OCI-LY3 (cell line): Measurements from ENCODE around the gene TMED7.
"Not testable (repeated sequence)": the region's sequence is repeated elsewhere in the genome, so short reads cannot be mapped to it uniquely, and the experiment has no call there.

Experiments used
- H2AFZ ChIP-seq: fragments of 200-600, 300-600 bp; shearing (Covaris generic); 2 replicates; pipeline ENCODE4 v1.6.0; 2014; ENCODE audit warnings: antibody characterized with exemption, low read depth, low read length
- H3K27ac ChIP-seq: fragments of 200-600, 300-600 bp; sonication (generic); 2 replicates; pipeline ENCODE4 v1.5.1; 2014; ENCODE audit warnings: mild to moderate bottlenecking, low read length, moderate library complexity, mixed read lengths
- H3K27me3 ChIP-seq: fragments of 200-600, 300-600 bp; sonication (generic); 2 replicates; pipeline ENCODE4 v1.6.1; 2014; ENCODE audit warnings: low read depth, low read length, mixed read lengths
- H3K36me3 ChIP-seq: fragments of 200-600, 300-600 bp; sonication (generic); replicated peaks from 2 replicates; pipeline ENCODE3; 2014; ENCODE audit warnings: low read depth, low read length, mixed read lengths
- H3K4me1 ChIP-seq: fragments of 300-600, 200-600 bp; sonication (generic); 2 replicates; pipeline ENCODE4 v1.6.1; 2014; ENCODE audit warnings: low read length, mixed read lengths
- H3K4me2 ChIP-seq: fragments of 200-600, 300-600 bp; sonication (generic); 2 replicates; pipeline ENCODE4 v1.6.1; 2014; ENCODE audit warnings: low read length, mixed read lengths
- H3K4me3 ChIP-seq: fragments of 300-600, 200-600 bp; sonication (generic); 2 replicates; pipeline ENCODE4 v1.5.1; 2014; ENCODE audit warnings: antibody characterized with exemption, mild to moderate bottlenecking, low read length, moderate library complexity
- H3K79me2 ChIP-seq: fragments of 300-600, 200-600 bp; shearing (Covaris generic); 2 replicates; pipeline ENCODE4 v1.6.1; 2014; ENCODE audit warnings: mild to moderate bottlenecking, low read length, mixed read lengths
- H3K9ac ChIP-seq: fragments of 300-600, 200-600 bp; shearing (Covaris generic); 2 replicates; pipeline ENCODE4 v1.6.0; 2014; ENCODE audit warnings: mild to moderate bottlenecking, low read length, moderate library complexity
- H3K9me3 ChIP-seq: fragments of 200-600, 300-600 bp; shearing (Covaris generic); 2 replicates; pipeline ENCODE4 v1.6.1; 2014; ENCODE audit warnings: low read length, mixed read lengths; ENCODE audit not compliant: insufficient read depth
- H4K20me1 ChIP-seq: fragments of 200-600, 300-600 bp; sonication (generic); 2 replicates; pipeline ENCODE4 v1.6.1; 2016; ENCODE audit warnings: low read length, mixed read lengths; ENCODE audit not compliant: insufficient read depth
- EZH2phosphoT487 ChIP-seq: fragments of 200-600 bp; shearing (Covaris generic); IDR thresholded peaks from 2 replicates; pipeline ENCODE4 v1.6.1; 2018; ENCODE audit warnings: antibody characterized with exemption, mixed run types, low read depth
- TF ChIP-seq, protein P1 (sequence below): fragments of 200-600, 300-600 bp; sonication (generic); IDR thresholded peaks from 2 replicates; pipeline ENCODE4 v1.5.1; 2014; ENCODE audit warnings: antibody characterized with exemption, low read length, low read depth

TMED7 gene

DNA sequence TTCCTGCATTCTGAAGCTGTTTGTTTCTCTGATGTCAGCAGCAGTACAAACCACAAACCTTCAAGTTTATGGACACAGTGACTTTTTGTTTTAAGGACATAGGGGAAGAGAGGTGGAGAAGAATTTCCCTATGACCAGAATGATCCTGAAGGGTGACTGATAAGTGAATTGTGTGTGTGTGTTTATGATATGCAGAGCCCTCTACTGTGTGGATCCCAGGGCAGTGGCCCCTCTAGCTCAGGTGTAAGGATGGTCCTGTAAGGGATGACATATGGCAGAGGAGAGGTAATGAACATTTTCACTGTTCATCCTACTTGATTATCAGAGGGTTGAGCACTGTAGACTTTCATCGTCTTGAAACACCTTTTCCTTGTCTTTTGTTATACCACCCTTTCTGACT is 30.6 kb upstream of the TMED7 start:
- Histone ChIP-seq H3K36me3 (no peaks in the 10 kb centered on the region), H3K27me3 (peaks cover 27% of the 10 kb centered on the region), H3K79me2 (no peaks in the 10 kb centered on the region), H3K9ac (no peak overlapping the region), H3K4me3 (no peak overlapping the region), H2AFZ (no peak overlapping the region), H4K20me1 (no peaks in the 10 kb centered on the region), H3K9me3 (no peaks in the 10 kb centered on the region), H3K4me2 (no peak overlapping the region), H3K27ac (no peak overlapping the region), H3K4me1 (no peaks in the 10 kb centered on the region)
- TF ChIP-seq, protein P1, sequence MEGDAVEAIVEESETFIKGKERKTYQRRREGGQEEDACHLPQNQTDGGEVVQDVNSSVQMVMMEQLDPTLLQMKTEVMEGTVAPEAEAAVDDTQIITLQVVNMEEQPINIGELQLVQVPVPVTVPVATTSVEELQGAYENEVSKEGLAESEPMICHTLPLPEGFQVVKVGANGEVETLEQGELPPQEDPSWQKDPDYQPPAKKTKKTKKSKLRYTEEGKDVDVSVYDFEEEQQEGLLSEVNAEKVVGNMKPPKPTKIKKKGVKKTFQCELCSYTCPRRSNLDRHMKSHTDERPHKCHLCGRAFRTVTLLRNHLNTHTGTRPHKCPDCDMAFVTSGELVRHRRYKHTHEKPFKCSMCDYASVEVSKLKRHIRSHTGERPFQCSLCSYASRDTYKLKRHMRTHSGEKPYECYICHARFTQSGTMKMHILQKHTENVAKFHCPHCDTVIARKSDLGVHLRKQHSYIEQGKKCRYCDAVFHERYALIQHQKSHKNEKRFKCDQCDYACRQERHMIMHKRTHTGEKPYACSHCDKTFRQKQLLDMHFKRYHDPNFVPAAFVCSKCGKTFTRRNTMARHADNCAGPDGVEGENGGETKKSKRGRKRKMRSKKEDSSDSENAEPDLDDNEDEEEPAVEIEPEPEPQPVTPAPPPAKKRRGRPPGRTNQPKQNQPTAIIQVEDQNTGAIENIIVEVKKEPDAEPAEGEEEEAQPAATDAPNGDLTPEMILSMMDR = no peak
- no peak for TF ChIP-seq EZH2phosphoT487

GRCh38 chr5:115655994-115656393 is 30.2 kb upstream of the TMED7 start:
- TF ChIP-seq EZH2phosphoT487 = no peak
- TF ChIP-seq, protein P1 = no peak
- H3K27ac ChIP-seq = no peak overlapping the region

DNA sequence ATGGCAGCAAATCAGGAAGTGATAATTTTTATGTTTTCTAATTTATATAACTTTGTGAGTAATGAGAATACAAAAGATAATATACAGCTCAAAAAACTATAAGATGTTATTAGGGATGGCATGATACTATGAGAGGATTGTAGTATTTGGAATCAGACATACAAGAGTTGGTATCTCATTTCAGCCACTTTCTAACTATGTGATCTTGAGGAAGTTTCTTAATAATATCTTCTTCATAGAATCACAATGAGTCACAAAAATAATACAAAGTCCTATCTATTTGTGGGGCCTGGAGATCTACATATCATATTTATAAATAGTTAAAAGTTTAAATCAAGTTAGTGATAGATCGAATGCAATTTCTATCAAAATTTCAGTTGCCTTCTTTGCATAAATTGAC is 23.7 kb upstream of the TMED7 start:
- Histone ChIP-seq H2AFZ (no peak overlapping the region), H4K20me1 (0 out of 2 replicates have a peak, but pooled peaks cover 4% of the 10 kb centered on the region), H3K9me3 (no peaks in the 10 kb centered on the region), H3K27ac (no peak overlapping the region), H3K36me3 (no peaks in the 10 kb centered on the region), H3K9ac (no peak overlapping the region), H3K4me3 (no peak overlapping the region), H3K79me2 (no peaks in the 10 kb centered on the region), H3K27me3 (peaks cover 44% of the 10 kb centered on the region), H3K4me2 (no peak overlapping the region), H3K4me1 (no peaks in the 10 kb centered on the region)
- TF ChIP-seq, protein P1 = no peak
- no peak for TF ChIP-seq EZH2phosphoT487

More at GRCh38 chr5:115655994-115656393, 30.2 kb upstream of the TMED7 start:
- Histone ChIP-seq H3K9ac (no peak overlapping the region), H2AFZ (no peak overlapping the region), H4K20me1 (no peaks in the 10 kb centered on the region), H3K4me3 (no peak overlapping the region), H3K4me2 (no peak overlapping the region), H3K79me2 (no peaks in the 10 kb centered on the region), H3K27me3 (peaks cover 23% of the 10 kb centered on the region), H3K4me1 (no peaks in the 10 kb centered on the region), H3K36me3 (no peaks in the 10 kb centered on the region), H3K9me3 (no peaks in the 10 kb centered on the region)

DNA sequence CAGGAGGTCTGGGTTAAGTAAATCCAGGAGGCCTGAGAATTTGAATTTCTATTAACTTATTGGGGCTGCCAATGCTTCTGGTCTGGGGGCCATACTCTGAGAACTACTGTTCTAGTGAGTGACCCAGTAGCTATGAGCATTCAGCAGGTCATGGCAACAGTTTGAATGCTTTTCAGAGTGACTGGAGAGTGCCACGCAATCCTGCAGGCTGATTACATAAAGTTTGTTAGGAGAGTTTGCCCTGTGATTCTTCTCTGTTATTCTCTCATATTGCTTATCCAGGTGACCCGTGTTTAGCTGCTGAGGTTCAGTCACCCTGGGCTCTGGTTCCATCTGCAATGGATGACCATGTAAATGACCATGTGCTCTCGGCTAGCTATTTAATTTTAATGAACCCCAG is 22.2 kb upstream of the TMED7 start:
- Histone ChIP-seq H3K4me3 (no peak overlapping the region), H3K9me3 (no peaks in the 10 kb centered on the region), H3K27ac (no peak overlapping the region), H3K36me3 (no peaks in the 10 kb centered on the region), H3K79me2 (no peaks in the 10 kb centered on the region), H3K9ac (no peak overlapping the region), H3K4me1 (no peaks in the 10 kb centered on the region), H2AFZ (no peak overlapping the region), H3K27me3 (peaks cover 58% of the 10 kb centered on the region), H3K4me2 (no peak overlapping the region), H4K20me1 (0 out of 2 replicates have a peak, but pooled peaks cover 4% of the 10 kb centered on the region)
- TF ChIP-seq, protein P1 = no peak
- no peak for TF ChIP-seq EZH2phosphoT487

DNA sequence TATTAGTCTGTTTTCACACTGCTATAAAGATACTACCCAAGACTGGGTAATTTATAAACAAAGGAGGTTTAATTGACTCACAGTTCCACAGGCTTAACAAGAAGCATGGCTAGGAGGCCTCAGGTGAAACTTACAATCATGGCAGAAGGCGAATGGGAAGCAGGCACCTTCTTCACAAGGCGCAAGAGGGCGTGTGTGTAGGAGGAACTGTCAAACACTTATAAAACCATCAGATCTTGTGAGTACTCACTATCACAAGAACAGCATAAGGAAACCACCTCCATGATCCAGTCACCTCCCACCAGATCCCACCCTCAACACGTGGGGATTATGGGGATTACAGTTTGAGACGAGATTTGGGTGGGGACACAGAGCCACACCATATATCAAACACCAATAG is 19.6 kb upstream of the TMED7 start:
- H3K4me2 ChIP-seq, H3K9ac ChIP-seq, H3K4me3 ChIP-seq, H3K9me3 ChIP-seq, H3K79me2 ChIP-seq, H3K4me1 ChIP-seq, H3K36me3 ChIP-seq, H2AFZ ChIP-seq, H3K27ac ChIP-seq: not testable (repeated sequence)
- Histone ChIP-seq H4K20me1 (peaks cover 13% of the 10 kb centered on the region), H3K27me3 (peaks cover 80% of the 10 kb centered on the region)
